ENCODE results near the gene GDPD4.

GDPD4 gene

GRCh38 chr11:77270921-77271320, 30.6 kb downstream of the GDPD4 start:
- in situ Hi-C loops (cut with HindIII; ENCODE audit: low sequenced_read_pairs): no loop called here
- no peak for TF ChIP-seq CTCF (IDR thresholded peaks at IDR 0.05; ENCODE audit: low read depth, low read length)
- H3K4me3 ChIP-seq (ENCODE audit: low read depth, low read length): no peak overlapping the region
- no peak for DNase-seq (ENCODE audit: low read depth, low spot score)

DNA sequence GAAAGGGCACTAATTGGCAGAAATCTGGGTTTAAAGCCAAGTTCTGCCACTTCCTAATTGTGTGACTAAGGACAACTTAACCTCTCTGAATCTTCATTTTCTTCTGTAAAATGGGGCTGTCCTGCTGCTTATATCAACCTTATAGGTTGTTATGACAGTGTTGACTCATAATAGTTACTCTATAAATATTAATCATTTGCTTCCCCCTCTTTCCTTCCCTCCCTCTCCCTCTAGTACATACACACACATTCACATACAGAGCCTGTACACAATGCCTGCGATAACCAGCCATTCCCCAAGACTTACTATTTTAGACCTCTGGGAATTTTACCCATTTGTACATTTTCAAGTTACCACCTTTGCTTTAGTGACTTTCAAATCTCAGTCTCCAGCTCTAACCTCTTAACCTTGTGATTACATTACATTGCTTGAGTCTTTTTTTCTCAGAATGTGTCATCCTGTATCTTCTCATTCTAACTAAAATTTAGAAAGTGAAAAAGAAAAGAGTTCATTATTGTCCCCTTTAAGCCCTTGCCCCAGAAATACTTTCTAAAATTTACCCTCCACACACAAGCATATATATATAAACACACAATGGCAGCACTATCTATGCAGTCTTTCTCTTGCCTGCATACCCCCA, 31.9 kb downstream of the GDPD4 start:
- TF ChIP-seq CTCF (IDR thresholded peaks at IDR 0.05; ENCODE audit: low read depth, low read length): no peak
- in situ Hi-C loops (cut with HindIII; ENCODE audit: low sequenced_read_pairs): no loop called here
- H3K4me3 ChIP-seq (ENCODE audit: low read depth, low read length): no peak overlapping the region
- DNase-seq (ENCODE audit: low read depth, low spot score): peak; percentile 20

- in situ Hi-C loops (cut with HindIII; ENCODE audit: low sequenced_read_pairs): no loop called here
- no peak for TF ChIP-seq CTCF (IDR thresholded peaks at IDR 0.05; ENCODE audit: low read depth, low read length)
- no peak overlapping the region for H3K4me3 ChIP-seq (ENCODE audit: low read depth, low read length)
- peak; percentile 73 for DNase-seq (ENCODE audit: low read depth, low spot score)
These were observed 33.5 kb downstream of the GDPD4 start for GRCh38 chr11:77267962-77268361.

GRCh38 chr11:77266766-77267165, 34.7 kb downstream of the GDPD4 start:
- no peak for DNase-seq (ENCODE audit: low read depth, low spot score)
- in situ Hi-C loops (cut with HindIII; ENCODE audit: low sequenced_read_pairs): no loop called here
- no peak for TF ChIP-seq CTCF (IDR thresholded peaks at IDR 0.05; ENCODE audit: low read depth, low read length)
- H3K4me3 ChIP-seq (ENCODE audit: low read depth, low read length): no peak overlapping the region

DNA sequence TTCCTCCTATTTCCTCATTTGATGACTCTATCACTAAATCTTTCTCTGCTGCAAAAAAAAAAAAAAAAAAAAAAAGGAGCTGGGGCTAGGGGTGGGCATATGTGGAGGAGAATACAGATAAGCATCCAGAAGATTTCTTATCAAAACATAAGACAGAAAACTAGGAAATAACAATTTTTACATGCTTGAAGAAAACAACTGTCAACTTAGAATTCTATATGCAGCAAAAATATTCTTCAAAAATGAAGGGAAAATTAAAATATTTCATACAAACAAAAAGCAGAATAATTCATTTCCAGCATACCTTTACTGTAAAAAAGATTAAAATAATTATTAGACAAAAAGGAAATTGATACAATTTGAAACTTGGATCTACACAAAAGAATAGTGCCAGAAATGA, 38.7 kb downstream of the GDPD4 start:
- DNase-seq (ENCODE audit: low read depth, low spot score): no peak
- in situ Hi-C loops (cut with HindIII; ENCODE audit: low sequenced_read_pairs): no loop called here
- H3K4me3 ChIP-seq (ENCODE audit: low read depth, low read length): no peak overlapping the region
- TF ChIP-seq CTCF (IDR thresholded peaks at IDR 0.05; ENCODE audit: low read depth, low read length): no peak

GRCh38 chr11:77259641-77260040, 41.8 kb downstream of the GDPD4 start:
- no peak overlapping the region for H3K4me3 ChIP-seq (ENCODE audit: low read depth, low read length)
- DNase-seq (ENCODE audit: low read depth, low spot score): peak; percentile 57
- in situ Hi-C loops (cut with HindIII; ENCODE audit: low sequenced_read_pairs): no loop called here
- TF ChIP-seq CTCF (IDR thresholded peaks at IDR 0.05; ENCODE audit: low read depth, low read length): no peak

Data from astrocyte of the spinal cord (primary cell).